ENCODE data around the gene MT2A.

DNA sequence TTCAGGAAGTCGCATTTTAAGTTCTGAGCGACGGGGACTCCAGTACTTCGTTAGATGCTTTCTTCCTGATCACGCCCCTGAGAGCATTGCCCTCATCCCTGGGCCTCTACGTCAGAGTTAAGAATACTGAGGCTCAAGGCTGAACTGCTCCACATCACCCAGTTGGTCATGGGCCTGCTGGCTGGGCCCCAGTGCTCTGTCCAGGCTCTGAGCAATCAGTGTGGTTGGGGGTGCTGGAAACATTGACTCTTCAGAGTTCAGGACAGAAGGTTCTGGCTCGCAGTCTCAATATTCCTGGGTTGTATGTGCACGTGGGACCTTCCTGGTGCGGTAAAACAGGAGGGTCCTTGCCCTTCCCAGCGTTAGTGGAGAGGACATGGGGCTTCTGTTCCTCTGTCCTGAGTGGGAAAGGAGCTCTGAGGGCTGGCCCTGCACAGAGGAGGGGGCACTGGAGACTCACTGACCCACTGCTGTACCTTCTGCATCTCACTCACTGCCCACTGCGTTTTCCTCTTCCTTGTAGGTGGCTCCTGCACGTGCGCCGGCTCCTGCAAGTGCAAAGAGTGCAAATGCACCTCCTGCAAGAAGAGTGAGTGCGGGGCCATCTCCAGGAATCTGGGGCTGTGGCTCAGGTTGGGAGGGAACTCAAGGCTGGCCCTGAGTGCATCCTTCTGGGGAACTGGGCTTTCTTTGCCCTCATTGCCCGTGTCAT, 17.7 kb downstream of the MT2A start:
- TF ChIP-seq CTCF (IDR thresholded peaks at IDR 0.05) (no peak), POLR2A (IDR thresholded peaks at IDR 0.05) (no peak)
